A673 (cell line): ENCODE measurements around the gene TM4SF5. TPM values are rescaled to one million over a fixed set of nuclear protein-coding genes. Genes with fewer than 3 reads are reported as not detected.

Source experiments
- BruUV-seq: library from RNA; stranded (reverse); fragments of 400-500 nt; replicated peaks from 2 replicates; lab custom pipeline; 2021; lab: Mats Ljungman, UMichigan
- CTCF ChIA-PET: fragments of 300-600 bp; sonication (Branson Sonifier 250); formaldehyde crosslinking; loops from one replicate; lab custom pipeline; 2022; ENCODE audit warnings: antibody characterized with exemption; lab: Charles Lee
- POLR2A ChIA-PET: fragments of 300-600 bp; sonication (Branson Sonifier 250); formaldehyde crosslinking; loops from one replicate; lab custom pipeline; 2022; ENCODE audit warnings: antibody characterized with exemption; ENCODE audit not compliant: low non-redundant PET; lab: Charles Lee
- DNase-seq: peaks from one replicate; pipeline ENCODE4 v3.0.0-alpha.2; 2015; ENCODE audit warnings: low spot score
- H3K27ac ChIP-seq: fragments of 200-600 bp; sonication (generic); 2 replicates; pipeline ENCODE4 v1.5.1; 2016; ENCODE audit warnings: mixed run types, low read depth, mild to moderate bottlenecking, mixed read lengths, antibody characterized with exemption, low read length; ENCODE audit not compliant: poor library complexity, severe bottlenecking
- H3K27me3 ChIP-seq: fragments of 200-600 bp; sonication (generic); replicated peaks from 2 replicates; pipeline ENCODE4 v1.6.1; 2017; ENCODE audit warnings: mixed run types, low read depth, mild to moderate bottlenecking, mixed read lengths, antibody characterized with exemption, low read length; ENCODE audit not compliant: insufficient read depth, poor library complexity
- H3K36me3 ChIP-seq: fragments of 200-600 bp; sonication (generic); 2 replicates; pipeline ENCODE4 v1.6.1; 2016; ENCODE audit warnings: mixed run types, mild to moderate bottlenecking, mixed read lengths, antibody characterized with exemption, low read length; ENCODE audit not compliant: insufficient read depth, poor library complexity, severe bottlenecking
- H3K4me1 ChIP-seq: fragments of 200-600 bp; sonication (generic); 2 replicates; pipeline ENCODE4 v1.6.1; 2017; ENCODE audit warnings: mixed run types, mild to moderate bottlenecking, mixed read lengths, antibody characterized with exemption, low read length; ENCODE audit not compliant: insufficient read depth, poor library complexity, severe bottlenecking
- H3K4me3 ChIP-seq: fragments of 200-600 bp; sonication (generic); 2 replicates; pipeline ENCODE4 v1.5.1; 2016; ENCODE audit warnings: low read depth, mixed run types, mild to moderate bottlenecking, mixed read lengths, low read length; ENCODE audit not compliant: poor library complexity, severe bottlenecking
- H3K9me3 ChIP-seq: fragments of 200-600 bp; sonication (generic); 2 replicates; pipeline ENCODE4 v1.6.1; 2016; ENCODE audit warnings: mixed run types, low read depth, mild to moderate bottlenecking, mixed read lengths, antibody characterized with exemption, low read length; ENCODE audit not compliant: poor library complexity, severe bottlenecking
- EZH2 ChIP-seq: fragments of 200-600 bp; sonication (generic); IDR thresholded peaks from 2 replicates; pipeline ENCODE4 v1.6.1; 2017; ENCODE audit warnings: borderline replicate concordance, low read depth, mild to moderate bottlenecking, mixed read lengths, antibody characterized with exemption, low read length; ENCODE audit not compliant: poor library complexity, severe bottlenecking
- intact Hi-C: fragments of 100-400 bp; cut with micrococcal nuclease; formaldehyde crosslinking; loops from one replicate; pipeline ENCODE4 v1.10.0; 2022; ENCODE audit not compliant: unreplicated experiment
- total RNA-seq: library from RNA; stranded (reverse); gene quantifications from 2 replicates; pipeline ENCODE4 v1.2.3, GENCODE V29; 2021
- TF ChIP-seq, protein P1 (sequence below): fragments of 300-800, 200-600 bp; sonication (generic); conservative IDR thresholded peaks from 2 replicates; pipeline ENCODE4 v1.5.1; 2017; ENCODE audit warnings: low read depth, mild to moderate bottlenecking, antibody characterized with exemption, low read length, moderate library complexity, mixed read lengths

TM4SF5 gene
- total RNA-seq, 1 experiment from 2014 or later, result not detected

DNA sequence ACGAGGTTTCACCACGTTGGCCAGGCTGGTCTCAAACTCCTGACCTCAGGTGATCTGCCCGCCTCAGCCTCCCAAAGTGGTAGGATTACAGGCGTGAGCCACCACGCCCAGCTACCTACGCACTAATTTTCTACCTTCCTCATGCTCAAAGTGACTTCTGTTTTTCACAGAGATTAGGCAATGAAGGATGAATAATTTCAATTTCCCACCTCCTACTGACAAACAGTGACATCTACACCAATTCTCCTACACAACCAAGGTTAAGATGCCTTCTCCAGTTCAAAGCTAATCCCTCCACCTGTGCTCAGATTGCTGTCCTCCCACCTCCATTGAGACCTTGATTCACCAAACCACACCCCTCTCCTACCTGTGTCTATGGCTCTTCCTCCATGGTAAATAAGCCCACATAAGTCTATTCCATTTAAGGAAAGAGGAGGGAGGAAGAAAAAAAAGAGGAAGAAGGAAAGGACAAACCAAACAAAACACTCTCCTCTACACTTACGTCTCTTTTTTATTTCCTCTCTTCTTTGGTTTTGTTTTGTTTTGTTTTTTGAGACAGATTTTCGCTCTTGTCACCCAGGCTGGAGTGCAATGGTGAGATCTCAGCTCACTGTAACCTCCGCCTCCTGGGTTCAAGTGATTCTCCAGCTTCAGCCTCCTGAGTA is 45.9 kb upstream of the TM4SF5 start:
- Histone ChIP-seq H3K27me3 (no peaks in the 10 kb centered on the region), H3K27ac (no peak overlapping the region), H3K4me1 (no peaks in the 10 kb centered on the region), H3K9me3 (no peaks in the 10 kb centered on the region), H3K36me3 (no peaks in the 10 kb centered on the region), H3K4me3 (no peak overlapping the region)
- no TSS peak for BruUV-seq
- intact Hi-C loops, result no loop called here
- no peak for TF ChIP-seq EZH2
- TF ChIP-seq, protein P1, sequence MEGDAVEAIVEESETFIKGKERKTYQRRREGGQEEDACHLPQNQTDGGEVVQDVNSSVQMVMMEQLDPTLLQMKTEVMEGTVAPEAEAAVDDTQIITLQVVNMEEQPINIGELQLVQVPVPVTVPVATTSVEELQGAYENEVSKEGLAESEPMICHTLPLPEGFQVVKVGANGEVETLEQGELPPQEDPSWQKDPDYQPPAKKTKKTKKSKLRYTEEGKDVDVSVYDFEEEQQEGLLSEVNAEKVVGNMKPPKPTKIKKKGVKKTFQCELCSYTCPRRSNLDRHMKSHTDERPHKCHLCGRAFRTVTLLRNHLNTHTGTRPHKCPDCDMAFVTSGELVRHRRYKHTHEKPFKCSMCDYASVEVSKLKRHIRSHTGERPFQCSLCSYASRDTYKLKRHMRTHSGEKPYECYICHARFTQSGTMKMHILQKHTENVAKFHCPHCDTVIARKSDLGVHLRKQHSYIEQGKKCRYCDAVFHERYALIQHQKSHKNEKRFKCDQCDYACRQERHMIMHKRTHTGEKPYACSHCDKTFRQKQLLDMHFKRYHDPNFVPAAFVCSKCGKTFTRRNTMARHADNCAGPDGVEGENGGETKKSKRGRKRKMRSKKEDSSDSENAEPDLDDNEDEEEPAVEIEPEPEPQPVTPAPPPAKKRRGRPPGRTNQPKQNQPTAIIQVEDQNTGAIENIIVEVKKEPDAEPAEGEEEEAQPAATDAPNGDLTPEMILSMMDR, result no peak
- POLR2A ChIA-PET, result no interaction called here
- CTCF ChIA-PET, result interaction anchor here (0.7 kb wide), 1 partner anchor 16 kb away, joined by 4 read pairs; no protein-coding TSS in a partner anchor
- DNase-seq, result no peak

DNA sequence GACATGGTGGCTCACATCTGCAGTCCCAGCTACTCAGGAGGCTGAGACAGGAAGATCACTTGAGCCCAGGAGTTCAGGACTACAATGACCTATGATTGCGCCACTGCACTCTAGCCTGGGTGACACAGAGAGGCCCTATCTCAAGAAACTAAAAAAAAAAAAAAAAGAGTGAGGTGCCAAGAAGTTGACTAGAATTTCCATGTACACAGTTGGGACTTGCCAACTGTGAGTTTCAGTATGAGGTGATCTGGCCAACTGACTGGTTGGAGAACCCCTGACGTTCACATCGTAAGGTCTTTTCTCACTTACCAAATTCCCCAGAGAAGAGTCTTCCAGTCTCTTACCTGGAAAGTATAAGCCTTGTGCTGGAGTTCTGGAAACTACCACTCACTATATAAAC is 43.6 kb upstream of the TM4SF5 start:
- no peak for DNase-seq
- Histone ChIP-seq H3K4me1 (no peaks in the 10 kb centered on the region), H3K27ac (no peak overlapping the region), H3K9me3 (no peaks in the 10 kb centered on the region), H3K36me3 (no peaks in the 10 kb centered on the region), H3K27me3 (no peaks in the 10 kb centered on the region), H3K4me3 (no peak overlapping the region)
- no peak for TF ChIP-seq EZH2
- TF ChIP-seq, protein P1, result no peak
- ChIA-PET CTCF (no interaction called here), POLR2A (no interaction called here)
- BruUV-seq, result no TSS peak
- intact Hi-C loops, result no loop called here

DNA sequence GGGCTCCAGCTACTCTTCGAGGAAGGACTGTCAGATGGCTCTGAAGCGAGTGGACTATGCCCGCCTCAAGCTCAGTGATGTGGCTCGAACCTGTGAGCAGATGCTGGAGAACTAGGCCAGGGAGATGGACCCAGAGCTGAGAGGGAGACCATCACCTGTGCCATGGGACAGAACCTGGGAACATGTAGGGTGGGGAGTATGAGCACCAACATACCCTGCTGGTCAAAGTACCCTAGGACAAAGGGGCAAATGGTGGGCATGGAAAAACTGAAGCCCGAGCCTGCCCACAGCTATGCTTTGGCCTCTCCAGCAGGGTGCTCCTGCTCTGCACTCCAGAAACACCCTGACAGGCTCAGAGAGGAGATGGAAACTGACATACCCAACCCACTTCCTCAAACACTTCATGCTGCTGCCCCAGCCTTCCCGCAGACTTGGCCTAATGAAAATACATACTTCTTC is 38.6 kb upstream of the TM4SF5 start:
- intact Hi-C loops, result loop anchor here (5.0 kb wide), 1 partner anchor 169 kb away; the partner anchor contains the start of gene CHRNE
- no peak overlapping the region for H3K4me3 ChIP-seq

More for the DNA sequence above, 38.6 kb upstream of the TM4SF5 start:
- Histone ChIP-seq H3K9me3 (no peaks in the 10 kb centered on the region), H3K27ac (no peak overlapping the region), H3K36me3 (no peaks in the 10 kb centered on the region), H3K27me3 (peaks cover 1% of the 10 kb centered on the region), H3K4me1 (no peaks in the 10 kb centered on the region)
- no peak for TF ChIP-seq EZH2
- TF ChIP-seq, protein P1, result peak; percentile 20; the same call in 1 of the 2 replicates
- no peak for DNase-seq
- no TSS peak for BruUV-seq
- ChIA-PET CTCF (no interaction called here), POLR2A (no interaction called here)
